WTC11 (cell line): ENCODE measurements around the gene NKD1. TPM values are rescaled to one million over a fixed set of nuclear protein-coding genes. Genes with fewer than 3 reads are reported as not detected.
A peak's percentile ranks its signal among the peaks of the same experiment; 100 is the strongest.

ENCODE experiments used
- ATAC-seq: fragments of 200-7000 bp; cut with Tn5 transposase; 2 replicates; pipeline ENCODE4 v1.10.0; 2021; ENCODE audit warnings: mild to moderate bottlenecking, moderate library complexity
- CTCF ChIA-PET: fragments of 300-600 bp; sonication (Branson Sonifier 250); formaldehyde crosslinking; loops from one replicate; lab custom pipeline; 2021; ENCODE audit warnings: antibody characterized with exemption; lab: Charles Lee
- POLR2A ChIA-PET: fragments of 350-600 bp; sonication (Branson Sonifier 250); formaldehyde crosslinking; loops from one replicate; lab custom pipeline; 2021; ENCODE audit warnings: antibody characterized with exemption; lab: Charles Lee
- DNase-seq: peaks from one replicate; pipeline ENCODE4 v3.0.0; 2021; ENCODE audit warnings: low spot score
- H3K27ac Mint-ChIP-seq: 2 replicates; pipeline ENCODE4 v1.8.0; 2021; ENCODE audit warnings: mixed read lengths
- H3K27me3 Mint-ChIP-seq: 2 replicates; pipeline ENCODE4 v1.8.0; 2021; ENCODE audit warnings: low read depth, mild to moderate bottlenecking, moderate library complexity, mixed read lengths
- H3K36me3 Mint-ChIP-seq: 2 replicates; pipeline ENCODE4 v1.8.0; 2021; ENCODE audit warnings: mixed read lengths
- H3K4me1 Mint-ChIP-seq: 2 replicates; pipeline ENCODE4 v1.8.0; 2022; ENCODE audit warnings: mixed read lengths
- H3K4me3 Mint-ChIP-seq: 2 replicates; pipeline ENCODE4 v1.8.0; 2021; ENCODE audit warnings: mild to moderate bottlenecking, moderate library complexity, mixed read lengths
- H3K9me3 Mint-ChIP-seq: 2 replicates; pipeline ENCODE4 v1.8.0; 2021; ENCODE audit warnings: mixed read lengths
- ATF1 ChIP-seq: sonication (generic); formaldehyde crosslinking; IDR thresholded peaks from 2 replicates; pipeline ENCODE4 v1.8.1; 2023; ENCODE audit warnings: mild to moderate bottlenecking, moderate library complexity, missing genetic modification reagents
- ATF2 ChIP-seq: sonication (generic); formaldehyde crosslinking; IDR thresholded peaks from 2 replicates; pipeline ENCODE4 v1.8.1; 2022; ENCODE audit warnings: low read depth, missing genetic modification reagents, borderline replicate concordance
- CDX4 ChIP-seq: fragments of 250-450 bp; sonication (Bioruptor Pico); IDR thresholded peaks from 2 replicates; pipeline ENCODE4 v1.9.0; 2021; ENCODE audit warnings: moderate library complexity, mild to moderate bottlenecking, inconsistent platforms, borderline replicate concordance
- CREB1 ChIP-seq: sonication (generic); formaldehyde crosslinking; IDR thresholded peaks from 2 replicates; pipeline ENCODE4 v1.8.0; 2023; ENCODE audit warnings: mild to moderate bottlenecking, missing genetic modification reagents
- ESRRA ChIP-seq: sonication (generic); formaldehyde crosslinking; IDR thresholded peaks from 2 replicates; pipeline ENCODE4 v1.8.1; 2022; ENCODE audit warnings: mild to moderate bottlenecking, missing genetic modification reagents, borderline replicate concordance
- FOXJ3 ChIP-seq: sonication (generic); formaldehyde crosslinking; IDR thresholded peaks from 2 replicates; pipeline ENCODE4 v1.9.0; 2021; ENCODE audit warnings: missing genetic modification reagents, mild to moderate bottlenecking, borderline replicate concordance
- GABPB1 ChIP-seq: sonication (generic); formaldehyde crosslinking; IDR thresholded peaks from 2 replicates; pipeline ENCODE4 v1.8.1; 2023; ENCODE audit warnings: mild to moderate bottlenecking, missing genetic modification reagents
- JUN ChIP-seq: sonication (generic); formaldehyde crosslinking; IDR thresholded peaks from 2 replicates; pipeline ENCODE4 v1.8.0; 2023; ENCODE audit warnings: mild to moderate bottlenecking, missing genetic modification reagents
- KAT7 ChIP-seq: sonication (generic); formaldehyde crosslinking; IDR thresholded peaks from 2 replicates; pipeline ENCODE4 v1.8.1; 2023; ENCODE audit warnings: missing genetic modification reagents, mild to moderate bottlenecking, borderline replicate concordance
- MXD4 ChIP-seq: fragments of 250-450 bp; sonication (Bioruptor Pico); IDR thresholded peaks from 2 replicates; pipeline ENCODE4 v1.8.0; 2021; ENCODE audit warnings: mild to moderate bottlenecking, moderate library complexity, borderline replicate concordance
- NR2C2 ChIP-seq: sonication (generic); formaldehyde crosslinking; IDR thresholded peaks from 2 replicates; pipeline ENCODE4 v1.8.0; 2022; ENCODE audit warnings: mild to moderate bottlenecking, missing genetic modification reagents
- OVOL2 ChIP-seq: fragments of 250-450 bp; sonication (Bioruptor Pico); IDR thresholded peaks from 2 replicates; pipeline ENCODE4 v1.9.0; 2021; ENCODE audit warnings: mild to moderate bottlenecking, borderline replicate concordance
- SP1 ChIP-seq: sonication (generic); formaldehyde crosslinking; conservative IDR thresholded peaks from 2 replicates; pipeline ENCODE4 v1.8.1; 2022; ENCODE audit warnings: missing genetic modification reagents
- STAT6 ChIP-seq: sonication (generic); formaldehyde crosslinking; conservative IDR thresholded peaks from 2 replicates; pipeline ENCODE4 v1.8.1; 2023; ENCODE audit warnings: mild to moderate bottlenecking, low read depth, missing genetic modification reagents, moderate library complexity
- TP53 ChIP-seq: sonication (generic); formaldehyde crosslinking; IDR thresholded peaks from 2 replicates; pipeline ENCODE4 v1.8.1; 2023; ENCODE audit warnings: mild to moderate bottlenecking, missing genetic modification reagents
- USF1 ChIP-seq: sonication (generic); formaldehyde crosslinking; IDR thresholded peaks from 2 replicates; pipeline ENCODE4 v1.8.0; 2022; ENCODE audit warnings: mild to moderate bottlenecking, missing genetic modification reagents
- ZMAT4 ChIP-seq: fragments of 250-450 bp; sonication (Bioruptor Pico); IDR thresholded peaks from 2 replicates; pipeline ENCODE4 v1.9.0; 2021; ENCODE audit warnings: mild to moderate bottlenecking
- ZNF219 ChIP-seq: sonication (generic); formaldehyde crosslinking; IDR thresholded peaks from 2 replicates; pipeline ENCODE4 v1.8.0; 2023; ENCODE audit warnings: missing genetic modification reagents, mild to moderate bottlenecking, borderline replicate concordance
- ZNF317 ChIP-seq: sonication (generic); formaldehyde crosslinking; IDR thresholded peaks from 2 replicates; pipeline ENCODE4 v1.8.1; 2023; ENCODE audit warnings: low read depth, mild to moderate bottlenecking, moderate library complexity, missing genetic modification reagents, borderline replicate concordance
- ZNF396 ChIP-seq: fragments of 250-450 bp; sonication (Bioruptor Pico); IDR thresholded peaks from 2 replicates; pipeline ENCODE4 v1.8.0; 2021; ENCODE audit warnings: mild to moderate bottlenecking, moderate library complexity, borderline replicate concordance
- ZNF416 ChIP-seq: fragments of 250-450 bp; sonication (Bioruptor Pico); IDR thresholded peaks from 2 replicates; pipeline ENCODE4 v1.9.0; 2021; ENCODE audit warnings: mild to moderate bottlenecking, inconsistent platforms
- ZNF423 ChIP-seq: fragments of 250-450 bp; sonication (Bioruptor Pico); IDR thresholded peaks from 2 replicates; pipeline ENCODE4 v2.1.2; 2022; ENCODE audit warnings: mild to moderate bottlenecking, moderate library complexity
- total RNA-seq: library from RNA; stranded (reverse); gene quantifications from 3 replicates; pipeline ENCODE4 v1.2.3, GENCODE V29; 2021
- TF ChIP-seq, protein P1 (sequence below): sonication (generic); formaldehyde crosslinking; IDR thresholded peaks from 2 replicates; pipeline ENCODE4 v1.8.0; 2023; ENCODE audit warnings: mild to moderate bottlenecking, missing genetic modification reagents
- TF ChIP-seq, protein P2 (sequence below): sonication (generic); formaldehyde crosslinking; IDR thresholded peaks from 2 replicates; pipeline ENCODE4 v1.8.1; 2023; ENCODE audit warnings: mild to moderate bottlenecking, missing genetic modification reagents

NKD1 gene
- total RNA-seq, 1 experiment from 2014 or later = 6.0 TPM

GRCh38 chr16:50558913-50559312 is 10.7 kb downstream of the NKD1 start:
- no peak for TF ChIP-seq ZNF219 (CRISPR knock-in tag)
- no peak for TF ChIP-seq KAT7 (CRISPR knock-in tag)
- no peak for TF ChIP-seq ZNF396 (CRISPR knock-in tag)
- no peak for TF ChIP-seq CREB1
- TF ChIP-seq, protein P1, sequence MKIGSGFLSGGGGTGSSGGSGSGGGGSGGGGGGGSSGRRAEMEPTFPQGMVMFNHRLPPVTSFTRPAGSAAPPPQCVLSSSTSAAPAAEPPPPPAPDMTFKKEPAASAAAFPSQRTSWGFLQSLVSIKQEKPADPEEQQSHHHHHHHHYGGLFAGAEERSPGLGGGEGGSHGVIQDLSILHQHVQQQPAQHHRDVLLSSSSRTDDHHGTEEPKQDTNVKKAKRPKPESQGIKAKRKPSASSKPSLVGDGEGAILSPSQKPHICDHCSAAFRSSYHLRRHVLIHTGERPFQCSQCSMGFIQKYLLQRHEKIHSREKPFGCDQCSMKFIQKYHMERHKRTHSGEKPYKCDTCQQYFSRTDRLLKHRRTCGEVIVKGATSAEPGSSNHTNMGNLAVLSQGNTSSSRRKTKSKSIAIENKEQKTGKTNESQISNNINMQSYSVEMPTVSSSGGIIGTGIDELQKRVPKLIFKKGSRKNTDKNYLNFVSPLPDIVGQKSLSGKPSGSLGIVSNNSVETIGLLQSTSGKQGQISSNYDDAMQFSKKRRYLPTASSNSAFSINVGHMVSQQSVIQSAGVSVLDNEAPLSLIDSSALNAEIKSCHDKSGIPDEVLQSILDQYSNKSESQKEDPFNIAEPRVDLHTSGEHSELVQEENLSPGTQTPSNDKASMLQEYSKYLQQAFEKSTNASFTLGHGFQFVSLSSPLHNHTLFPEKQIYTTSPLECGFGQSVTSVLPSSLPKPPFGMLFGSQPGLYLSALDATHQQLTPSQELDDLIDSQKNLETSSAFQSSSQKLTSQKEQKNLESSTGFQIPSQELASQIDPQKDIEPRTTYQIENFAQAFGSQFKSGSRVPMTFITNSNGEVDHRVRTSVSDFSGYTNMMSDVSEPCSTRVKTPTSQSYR (CRISPR knock-in tag) = no peak
- TF ChIP-seq MXD4 (CRISPR knock-in tag) = no peak
- no peak for TF ChIP-seq FOXJ3 (CRISPR knock-in tag)
- TF ChIP-seq, all 79 proteins: peak for 0
- CTCF ChIA-PET = interaction anchor here (1.4 kb wide), 1 partner anchor 106 kb away, joined by 4 read pairs; no protein-coding TSS in a partner anchor
- Mint-ChIP-seq H3K27me3 (no peaks in the 10 kb centered on the region), H3K27ac (no peak overlapping the region), H3K9me3 (peaks cover 9% of the 10 kb centered on the region), H3K36me3 (peaks cover 18% of the 10 kb centered on the region), H3K4me3 (no peak overlapping the region), H3K4me1 (no peaks in the 10 kb centered on the region)
- POLR2A ChIA-PET = no interaction called here
- ATAC-seq = no peak
- DNase-seq = no peak

DNA sequence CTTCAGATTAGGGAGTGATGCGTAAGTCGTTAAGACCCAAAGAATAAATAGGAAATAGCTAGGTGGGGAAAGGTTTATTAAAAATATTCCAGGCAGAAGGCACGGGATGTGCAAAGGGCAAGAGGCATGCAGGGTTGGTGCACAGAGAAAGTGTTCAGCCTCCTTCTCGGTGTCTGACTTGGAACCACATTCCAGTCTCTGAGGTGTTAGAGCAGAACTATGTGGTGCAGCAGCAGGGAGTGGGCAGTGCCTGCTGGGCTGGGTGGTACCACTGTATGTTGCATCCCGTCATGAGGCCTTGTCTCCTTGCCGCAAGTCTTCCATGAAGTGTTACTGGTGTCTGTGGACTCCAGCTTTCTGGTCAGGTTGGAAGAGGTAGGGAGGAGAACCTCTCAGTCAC is 11.1 kb downstream of the NKD1 start:
- ATAC-seq (no peak), DNase-seq (no peak)
- H3K36me3 Mint-ChIP-seq = peaks cover 18% of the 10 kb centered on the region
- POLR2A ChIA-PET = no interaction called here
- no peak overlapping the region for H3K4me3 Mint-ChIP-seq
- no peaks in the 10 kb centered on the region for H3K27me3 Mint-ChIP-seq
- TF ChIP-seq ESRRA = no peak
- TF ChIP-seq OVOL2 (CRISPR knock-in tag) = no peak
- no peak for TF ChIP-seq NR2C2 (CRISPR knock-in tag)
- no peak for TF ChIP-seq USF1
- TF ChIP-seq JUN (CRISPR knock-in tag) = no peak
- no peak for TF ChIP-seq TP53 (CRISPR knock-in tag)
- no peak for TF ChIP-seq ZNF317 (CRISPR knock-in tag)
- TF ChIP-seq ZNF416 (CRISPR knock-in tag) = no peak
- no peak for TF ChIP-seq ZNF423 (CRISPR knock-in tag)
- no peak for TF ChIP-seq GABPB1
- TF ChIP-seq, protein P2, sequence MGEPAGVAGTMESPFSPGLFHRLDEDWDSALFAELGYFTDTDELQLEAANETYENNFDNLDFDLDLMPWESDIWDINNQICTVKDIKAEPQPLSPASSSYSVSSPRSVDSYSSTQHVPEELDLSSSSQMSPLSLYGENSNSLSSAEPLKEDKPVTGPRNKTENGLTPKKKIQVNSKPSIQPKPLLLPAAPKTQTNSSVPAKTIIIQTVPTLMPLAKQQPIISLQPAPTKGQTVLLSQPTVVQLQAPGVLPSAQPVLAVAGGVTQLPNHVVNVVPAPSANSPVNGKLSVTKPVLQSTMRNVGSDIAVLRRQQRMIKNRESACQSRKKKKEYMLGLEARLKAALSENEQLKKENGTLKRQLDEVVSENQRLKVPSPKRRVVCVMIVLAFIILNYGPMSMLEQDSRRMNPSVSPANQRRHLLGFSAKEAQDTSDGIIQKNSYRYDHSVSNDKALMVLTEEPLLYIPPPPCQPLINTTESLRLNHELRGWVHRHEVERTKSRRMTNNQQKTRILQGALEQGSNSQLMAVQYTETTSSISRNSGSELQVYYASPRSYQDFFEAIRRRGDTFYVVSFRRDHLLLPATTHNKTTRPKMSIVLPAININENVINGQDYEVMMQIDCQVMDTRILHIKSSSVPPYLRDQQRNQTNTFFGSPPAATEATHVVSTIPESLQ = no peak
- no peak for TF ChIP-seq STAT6 (CRISPR knock-in tag)
- no peak for TF ChIP-seq ATF1
- TF ChIP-seq ZMAT4 = no peak
- no peak for TF ChIP-seq ATF2
- TF ChIP-seq CDX4 (CRISPR knock-in tag) = no peak
- TF ChIP-seq CREB1 = no peak
- TF ChIP-seq SP1 = no peak
- TF ChIP-seq, all 79 proteins: peak for 0
- Mint-ChIP-seq H3K27ac (0 out of 2 replicates have a peak overlapping the region, but pooled peaks have one; percentile 20), H3K4me1 (no peaks in the 10 kb centered on the region), H3K9me3 (peaks cover 9% of the 10 kb centered on the region)
- CTCF ChIA-PET = interaction anchor here (1.4 kb wide), 1 partner anchor 106 kb away, joined by 4 read pairs; no protein-coding TSS in a partner anchor
